Parathyroid adenoma (tissue), 2 donors: Measurements from ENCODE around the gene PRLR.

ENCODE experiments used
- H2AFZ ChIP-seq: fragments of 300-600 bp; sonication (generic); one replicate; pipeline ENCODE4 v1.7.0; 2017; ENCODE audit warnings: antibody characterized with exemption, mild to moderate bottlenecking
- H3K27ac ChIP-seq: fragments of 300-600 bp; sonication (generic); one replicate; pipeline ENCODE4 v1.7.0; 2017
- H3K27me3 ChIP-seq: fragments of 300-600 bp; sonication (generic); one replicate; pipeline ENCODE4 v1.7.0; 2017; ENCODE audit warnings: low read length; ENCODE audit not compliant: control insufficient read depth, insufficient read depth
- H3K36me3 ChIP-seq: fragments of 300-600 bp; sonication (generic); one replicate; pipeline ENCODE4 v1.7.0; 2017; ENCODE audit warnings: low read length; ENCODE audit not compliant: control insufficient read depth, insufficient read depth
- H3K4me1 ChIP-seq: fragments of 300-600 bp; sonication (generic); one replicate; pipeline ENCODE4 v1.7.0; 2017; ENCODE audit warnings: control low read depth
- H3K4me2 ChIP-seq: fragments of 300-600 bp; sonication (generic); one replicate; pipeline ENCODE4 v1.7.0; 2017; ENCODE audit warnings: low read length
- H3K4me3 ChIP-seq: fragments of 300-600 bp; sonication (generic); one replicate; pipeline ENCODE4 v1.7.0; 2017; ENCODE audit warnings: low read depth, low read length
- H3K79me2 ChIP-seq: fragments of 300-600 bp; sonication (generic); one replicate; pipeline ENCODE4 v1.7.0; 2017; ENCODE audit warnings: control low read depth
- H3K9ac ChIP-seq: fragments of 300-600 bp; sonication (generic); one replicate; pipeline ENCODE4 v1.7.0; 2017; ENCODE audit warnings: mild to moderate bottlenecking
- H3K9me3 ChIP-seq: fragments of 300-600 bp; sonication (generic); one replicate; pipeline ENCODE4 v1.7.0; 2017; ENCODE audit warnings: low read length; ENCODE audit not compliant: control insufficient read depth
- TF ChIP-seq, protein P1 (sequence below): fragments of 300-600 bp; sonication (generic); IDR thresholded peaks from one replicate; pipeline ENCODE4 v1.7.0; 2017; ENCODE audit warnings: antibody characterized with exemption, mild to moderate bottlenecking
- donor health status: primary hyperparathyroidism.

PRLR gene

DNA sequence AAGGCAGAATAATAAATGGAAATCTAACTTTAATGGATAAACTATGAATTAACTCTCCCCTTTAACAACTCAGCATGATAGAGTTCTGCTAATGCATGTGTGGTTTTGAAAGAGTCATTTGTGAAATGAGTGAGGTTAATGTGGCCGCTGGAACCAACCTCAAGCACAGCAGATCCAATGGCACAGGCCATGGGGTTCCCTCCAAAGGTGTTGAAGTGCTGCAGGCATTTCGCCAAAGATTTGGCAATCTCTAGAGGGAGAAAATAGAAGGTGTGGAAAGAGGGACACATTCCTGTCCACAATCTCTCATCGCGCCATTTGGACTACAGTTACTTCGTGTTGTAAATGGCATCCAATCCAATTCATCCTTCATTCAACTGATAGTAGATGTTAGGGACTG is 217.5 kb downstream of the PRLR start:
- Histone ChIP-seq H3K4me2 (no peak overlapping the region), H3K27me3 (no peaks in the 10 kb centered on the region), H3K4me1 (no peaks in the 10 kb centered on the region), H2AFZ (no peak overlapping the region), H3K4me3 (no peak overlapping the region), H3K27ac (no peak overlapping the region), H3K9me3 (no peaks in the 10 kb centered on the region), H3K36me3 (no peaks in the 10 kb centered on the region), H3K9ac (no peak overlapping the region), H3K79me2 (no peaks in the 10 kb centered on the region)
- TF ChIP-seq, protein P1, sequence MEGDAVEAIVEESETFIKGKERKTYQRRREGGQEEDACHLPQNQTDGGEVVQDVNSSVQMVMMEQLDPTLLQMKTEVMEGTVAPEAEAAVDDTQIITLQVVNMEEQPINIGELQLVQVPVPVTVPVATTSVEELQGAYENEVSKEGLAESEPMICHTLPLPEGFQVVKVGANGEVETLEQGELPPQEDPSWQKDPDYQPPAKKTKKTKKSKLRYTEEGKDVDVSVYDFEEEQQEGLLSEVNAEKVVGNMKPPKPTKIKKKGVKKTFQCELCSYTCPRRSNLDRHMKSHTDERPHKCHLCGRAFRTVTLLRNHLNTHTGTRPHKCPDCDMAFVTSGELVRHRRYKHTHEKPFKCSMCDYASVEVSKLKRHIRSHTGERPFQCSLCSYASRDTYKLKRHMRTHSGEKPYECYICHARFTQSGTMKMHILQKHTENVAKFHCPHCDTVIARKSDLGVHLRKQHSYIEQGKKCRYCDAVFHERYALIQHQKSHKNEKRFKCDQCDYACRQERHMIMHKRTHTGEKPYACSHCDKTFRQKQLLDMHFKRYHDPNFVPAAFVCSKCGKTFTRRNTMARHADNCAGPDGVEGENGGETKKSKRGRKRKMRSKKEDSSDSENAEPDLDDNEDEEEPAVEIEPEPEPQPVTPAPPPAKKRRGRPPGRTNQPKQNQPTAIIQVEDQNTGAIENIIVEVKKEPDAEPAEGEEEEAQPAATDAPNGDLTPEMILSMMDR: no peak

DNA sequence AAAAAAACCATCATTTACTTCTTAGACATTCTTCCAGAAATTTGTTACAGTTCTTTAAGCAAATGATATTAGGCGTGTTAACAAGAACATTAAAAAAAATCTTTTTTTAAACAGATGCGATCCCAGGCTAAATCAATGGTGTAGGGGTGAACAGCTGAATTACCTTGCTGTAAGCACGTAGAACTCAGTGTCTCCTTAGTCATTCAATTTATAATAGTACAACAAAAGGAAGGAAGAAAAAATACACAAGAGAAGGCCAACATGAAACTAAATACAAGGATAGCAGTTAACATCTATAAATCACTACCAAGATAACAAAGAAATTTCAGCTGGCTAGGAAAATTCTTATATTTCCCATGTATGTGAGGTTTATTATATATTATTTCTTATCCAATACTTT is 217.9 kb downstream of the PRLR start:
- Histone ChIP-seq H3K36me3 (no peaks in the 10 kb centered on the region), H3K27ac (no peak overlapping the region), H3K4me2 (no peak overlapping the region), H3K4me1 (no peaks in the 10 kb centered on the region), H3K9ac (no peak overlapping the region), H3K79me2 (no peaks in the 10 kb centered on the region), H3K9me3 (no peaks in the 10 kb centered on the region), H2AFZ (no peak overlapping the region), H3K27me3 (no peaks in the 10 kb centered on the region), H3K4me3 (no peak overlapping the region)
- TF ChIP-seq, protein P1: no peak

DNA sequence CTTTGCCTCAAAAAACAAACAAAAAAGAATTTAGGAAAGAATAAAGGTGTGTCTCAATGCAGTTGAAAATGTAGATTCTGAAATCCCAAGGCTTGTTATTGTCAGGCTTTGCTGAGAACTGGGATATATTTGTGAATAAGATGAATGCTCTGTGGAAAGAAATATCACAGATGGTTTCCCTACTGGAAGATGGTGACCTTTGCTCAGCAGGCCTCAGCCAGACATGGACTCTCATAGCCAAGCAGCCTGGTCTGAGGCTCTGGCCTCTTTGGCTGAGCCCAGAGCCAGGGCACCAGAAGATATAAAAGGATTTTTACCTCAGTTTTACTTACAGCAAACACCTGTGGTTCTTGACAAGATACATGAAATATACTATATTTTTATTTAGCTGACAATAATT is 219.6 kb downstream of the PRLR start:
- H3K4me1 ChIP-seq: no peaks in the 10 kb centered on the region
- no peak overlapping the region for H3K27ac ChIP-seq
- no peak overlapping the region for H3K4me3 ChIP-seq
- no peaks in the 10 kb centered on the region for H3K79me2 ChIP-seq
- no peaks in the 10 kb centered on the region for H3K9me3 ChIP-seq
- no peak overlapping the region for H3K9ac ChIP-seq
- no peaks in the 10 kb centered on the region for H3K27me3 ChIP-seq
- no peaks in the 10 kb centered on the region for H3K36me3 ChIP-seq
- TF ChIP-seq, protein P1: no peak
- H2AFZ ChIP-seq: no peak overlapping the region
- no peak overlapping the region for H3K4me2 ChIP-seq

DNA sequence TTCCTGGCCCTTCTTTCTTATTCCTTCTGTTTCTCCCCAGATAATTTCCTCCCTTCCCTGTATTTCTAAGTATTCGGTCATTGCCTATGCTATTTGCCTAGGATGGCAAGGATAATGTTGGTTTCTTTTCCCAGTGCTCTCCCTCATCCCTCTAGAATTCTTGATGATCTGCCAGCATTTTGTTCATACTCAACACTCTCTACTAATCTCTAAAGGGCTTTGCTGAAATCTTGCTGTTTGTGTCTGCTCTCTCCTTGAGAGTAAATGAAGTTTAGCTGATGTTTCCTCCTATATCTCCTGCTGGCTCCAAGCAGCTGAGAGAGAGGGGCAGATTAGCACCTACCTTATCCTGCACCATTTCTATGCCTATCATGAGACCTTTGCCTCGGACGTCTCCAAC is 220.6 kb downstream of the PRLR start:
- Histone ChIP-seq H3K79me2 (no peaks in the 10 kb centered on the region), H3K27ac (no peak overlapping the region), H3K9ac (no peak overlapping the region), H3K4me1 (no peaks in the 10 kb centered on the region), H3K4me3 (no peak overlapping the region), H3K9me3 (no peaks in the 10 kb centered on the region), H3K27me3 (no peaks in the 10 kb centered on the region), H3K4me2 (no peak overlapping the region), H2AFZ (no peak overlapping the region), H3K36me3 (no peaks in the 10 kb centered on the region)
- TF ChIP-seq, protein P1: no peak

DNA sequence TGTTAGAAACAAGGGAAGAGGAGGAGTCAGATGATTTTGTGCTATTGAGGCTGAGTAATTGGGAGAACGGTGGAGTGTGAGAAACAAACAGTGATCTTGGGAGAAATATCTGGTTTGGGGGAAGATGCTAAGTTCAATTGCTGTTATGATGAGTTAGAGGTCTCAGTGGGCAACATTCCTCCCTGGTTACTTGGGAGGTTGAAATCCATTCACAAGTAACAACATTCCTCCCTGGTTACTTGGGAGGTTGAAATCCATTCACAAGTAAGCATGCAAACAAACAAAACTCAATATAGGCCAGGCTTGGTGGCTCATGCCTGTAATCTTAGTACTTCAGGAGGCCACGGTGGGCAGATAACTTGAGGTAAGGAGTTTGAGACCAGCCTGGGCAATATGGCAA is 221.3 kb downstream of the PRLR start:
- no peak overlapping the region for H3K4me3 ChIP-seq
- no peaks in the 10 kb centered on the region for H3K9me3 ChIP-seq
- TF ChIP-seq, protein P1: no peak
- no peaks in the 10 kb centered on the region for H3K4me1 ChIP-seq
- H3K27ac ChIP-seq: no peak overlapping the region
- H3K9ac ChIP-seq: no peak overlapping the region
- no peak overlapping the region for H3K4me2 ChIP-seq
- H3K79me2 ChIP-seq: no peaks in the 10 kb centered on the region
- H2AFZ ChIP-seq: no peak overlapping the region
- no peaks in the 10 kb centered on the region for H3K36me3 ChIP-seq
- H3K27me3 ChIP-seq: no peaks in the 10 kb centered on the region
